ENCODE measurements around the gene ENDOG.

- no peak for TF ChIP-seq POLR2A (IDR thresholded peaks at IDR 0.05; ENCODE audit: low read length)
- no peak for TF ChIP-seq GATA1 (IDR thresholded peaks at IDR 0.05; ENCODE audit: low read depth, low read length)
Measured at GRCh38 chr9:128835246-128836210, 17.2 kb downstream of the ENDOG start.

Measured in erythroblast (primary cell).